ENCODE results near the gene CD300LB. TPM values are rescaled to one million over a fixed set of nuclear protein-coding genes. Genes with fewer than 3 reads are reported as not detected.
A peak's percentile ranks its signal among the peaks of the same experiment; 100 is the strongest.
"Not testable (repeated sequence)": the region's sequence is repeated elsewhere in the genome, so short reads cannot be mapped to it uniquely, and the experiment has no call there.

The CD300LB gene
- total RNA-seq, 4 donors from 2014 or later, result not detected

DNA sequence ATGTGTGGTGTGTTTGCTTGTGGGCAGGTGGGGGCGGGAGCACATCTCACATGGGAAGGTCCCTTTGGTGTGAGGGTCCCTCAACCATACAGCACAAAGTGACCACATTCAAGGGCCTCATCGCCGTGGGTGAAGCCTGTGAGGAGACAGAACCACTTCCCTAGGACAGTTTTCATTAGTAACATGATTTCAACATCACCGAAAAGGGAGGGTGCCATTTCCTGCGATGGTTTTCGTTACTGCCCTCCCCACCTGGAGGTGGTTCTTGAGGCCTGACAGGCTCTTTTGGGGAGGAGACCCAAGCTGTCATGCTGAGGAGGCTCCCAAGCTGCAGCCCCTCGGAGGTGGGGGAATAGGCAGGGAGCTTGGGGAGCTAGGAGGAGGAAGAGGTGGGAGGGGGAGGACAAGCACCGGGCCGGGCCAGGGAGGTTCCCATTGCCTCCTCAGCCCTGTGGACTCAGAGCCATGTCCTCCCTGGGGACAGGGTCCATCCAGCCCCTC, 9.5 kb downstream of the CD300LB start:
- H3K4me1 ChIP-seq, result no peaks in the 10 kb centered on the region
- H3K36me3 ChIP-seq, result no peaks in the 10 kb centered on the region
- peak in 1 of 2 donors; percentile 76 for DNase-seq (ENCODE audit: low spot score in 2 of 2)
- peaks cover 3% of the 10 kb centered on the region for H3K9me3 ChIP-seq
- no peaks in the 10 kb centered on the region for H3K27me3 ChIP-seq
- H3K27ac ChIP-seq, result peak overlapping the region; percentile 52
- WGBS, result 87% methylated on average over 8 of the region's 9 CpGs
- no peak overlapping the region for H3K4me3 ChIP-seq
- no peak for TF ChIP-seq POLR2A (IDR thresholded peaks at IDR 0.05)
- TF ChIP-seq CTCF (IDR thresholded peaks at IDR 0.05), result no peak
- TF ChIP-seq POLR2AphosphoS5 (IDR thresholded peaks at IDR 0.05), result no peak
- no peak for TF ChIP-seq EP300 (IDR thresholded peaks at IDR 0.05)

GRCh38 chr17:74520790-74521480, 10.3 kb downstream of the CD300LB start:
- no peak overlapping the region for H3K4me3 ChIP-seq
- TF ChIP-seq CTCF (IDR thresholded peaks at IDR 0.05) (no peak), EP300 (IDR thresholded peaks at IDR 0.05) (no peak), POLR2A (IDR thresholded peaks at IDR 0.05) (no peak), POLR2AphosphoS5 (IDR thresholded peaks at IDR 0.05) (peak in 1 of 3 donors; percentile 23)
- H3K27me3 ChIP-seq, result no peaks in the 10 kb centered on the region
- peak in 1 of 2 donors; percentile 75 for DNase-seq (ENCODE audit: low spot score in 2 of 2)
- H3K27ac ChIP-seq, result peak overlapping the region; percentile 52
- WGBS, result 83% methylated on average over 21 of the region's 21 CpGs
- no peaks in the 10 kb centered on the region for H3K36me3 ChIP-seq
- H3K4me1 ChIP-seq, result no peaks in the 10 kb centered on the region
- H3K9me3 ChIP-seq, result peaks cover 3% of the 10 kb centered on the region

DNA sequence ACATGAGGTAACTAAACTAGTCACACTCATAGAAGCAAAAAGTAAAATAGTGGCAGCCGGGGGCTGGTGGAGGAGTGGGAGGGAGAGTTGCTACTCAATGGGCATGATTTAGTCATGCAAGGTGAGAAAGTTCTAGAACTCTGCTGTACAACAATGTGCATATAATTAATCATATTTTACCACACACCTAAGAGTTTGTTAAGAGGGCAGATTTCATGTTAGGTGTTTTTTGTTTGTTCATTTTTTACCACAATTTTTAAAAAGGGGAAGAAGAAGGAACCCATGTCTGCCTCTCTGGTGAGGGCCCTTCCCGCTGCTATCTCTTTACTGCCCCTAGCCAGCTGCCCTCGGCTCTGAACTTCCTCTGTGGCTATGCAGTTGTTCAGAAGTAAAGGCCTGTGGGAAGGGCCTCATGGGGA, 11.2 kb downstream of the CD300LB start:
- TF ChIP-seq CTCF (IDR thresholded peaks at IDR 0.05) (no peak), EP300 (IDR thresholded peaks at IDR 0.05) (no peak), POLR2A (IDR thresholded peaks at IDR 0.05) (no peak), POLR2AphosphoS5 (IDR thresholded peaks at IDR 0.05) (no peak)
- H3K4me3 ChIP-seq, result no peak overlapping the region
- DNase-seq (ENCODE audit: low spot score in 2 of 2), result peak in 1 of 2 donors; percentile 79
- H3K9me3 ChIP-seq, result peaks cover 3% of the 10 kb centered on the region
- H3K4me1 ChIP-seq, result no peaks in the 10 kb centered on the region
- no peaks in the 10 kb centered on the region for H3K27me3 ChIP-seq
- peak overlapping the region; percentile 52 for H3K27ac ChIP-seq
- 70% methylated on average over 3 of the region's 3 CpGs for WGBS
- H3K36me3 ChIP-seq, result no peaks in the 10 kb centered on the region

GRCh38 chr17:74518413-74518981, 12.8 kb downstream of the CD300LB start:
- WGBS, result 77% methylated on average over 6 of the region's 6 CpGs
- not testable (repeated sequence) for H3K27ac ChIP-seq, H3K27me3 ChIP-seq, H3K4me3 ChIP-seq, H3K36me3 ChIP-seq, H3K4me1 ChIP-seq, H3K9me3 ChIP-seq
- DNase-seq (ENCODE audit: low spot score in 2 of 2), result peak in 1 of 2 donors; percentile 35

DNA sequence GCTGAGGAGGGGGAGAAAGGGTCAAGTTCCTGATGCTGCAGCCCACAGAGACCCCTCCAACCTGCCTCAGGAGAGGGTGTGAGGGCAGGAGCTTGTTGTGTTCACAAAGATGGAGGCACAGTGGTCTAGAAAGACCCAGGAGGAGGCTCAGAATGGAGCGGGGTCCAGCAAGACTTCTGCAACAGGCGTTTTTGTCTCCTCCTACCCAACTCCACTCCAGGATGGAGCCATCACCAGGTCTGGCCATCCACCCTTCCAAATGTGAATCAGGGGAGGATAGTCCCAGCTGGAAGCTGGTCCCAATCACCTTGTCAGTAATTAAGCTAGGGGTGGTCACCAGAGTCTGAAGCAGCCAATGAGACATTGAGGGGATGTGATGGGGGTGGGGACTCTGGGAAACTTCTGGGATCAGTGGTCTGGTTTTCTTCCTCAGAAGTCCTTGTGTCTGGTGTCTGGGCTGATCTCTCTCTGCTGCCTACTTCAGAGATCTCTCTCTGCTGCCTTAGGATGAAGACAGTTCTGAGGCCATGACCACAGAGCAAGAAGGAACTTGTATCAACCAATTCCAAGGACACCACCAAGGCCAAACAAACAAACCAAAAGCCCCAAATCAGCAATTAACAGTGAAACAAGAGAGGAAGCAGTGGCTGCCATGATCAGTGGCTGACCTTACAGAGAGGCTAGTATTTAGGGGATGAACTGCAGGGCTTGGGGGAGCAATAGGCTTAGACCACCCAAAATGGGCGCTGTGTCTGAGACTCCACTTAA, 14.5 kb downstream of the CD300LB start:
- no peaks in the 10 kb centered on the region for H3K27me3 ChIP-seq
- peak in 1 of 2 donors; percentile 49 for DNase-seq (ENCODE audit: low spot score in 2 of 2)
- H3K4me1 ChIP-seq, result no peaks in the 10 kb centered on the region
- H3K4me3 ChIP-seq, result no peak overlapping the region
- 81% methylated on average over 3 of the region's 3 CpGs for WGBS
- H3K9me3 ChIP-seq, result peaks cover 3% of the 10 kb centered on the region
- H3K36me3 ChIP-seq, result no peaks in the 10 kb centered on the region
- TF ChIP-seq EP300 (IDR thresholded peaks at IDR 0.05) (no peak), CTCF (IDR thresholded peaks at IDR 0.05) (no peak), POLR2A (IDR thresholded peaks at IDR 0.05) (no peak), POLR2AphosphoS5 (IDR thresholded peaks at IDR 0.05) (no peak)
- no peak overlapping the region for H3K27ac ChIP-seq
